Large intestine (tissue), 3 donors: ENCODE measurements around the gene SESTD1. TPM values are rescaled to one million over a fixed set of nuclear protein-coding genes. Genes with fewer than 3 reads are reported as not detected.

ENCODE experiments used
- DNase-seq, 2 donors: peaks; one replicate each; pipeline versions ENCODE4 v3.0.0 to v3.0.0-alpha.2; 2013
- H3K27ac ChIP-seq: one replicate; pipeline ENCODE4 v1.5.1; 2013; ENCODE audit warnings: low read length
- H3K27me3 ChIP-seq: 2 replicates; pipeline ENCODE4 v1.6.1; 2013; ENCODE audit warnings: low read length; ENCODE audit not compliant: control insufficient read depth, insufficient read depth
- H3K36me3 ChIP-seq: 2 replicates; pipeline ENCODE4 v1.6.1; 2013; ENCODE audit warnings: low read length; ENCODE audit not compliant: control insufficient read depth, insufficient read depth
- H3K4me1 ChIP-seq: one replicate; pipeline ENCODE4 v1.6.1; 2013; ENCODE audit warnings: low read length; ENCODE audit not compliant: control insufficient read depth, insufficient read depth
- H3K4me3 ChIP-seq: one replicate; pipeline ENCODE4 v1.5.1; 2013; ENCODE audit warnings: low read length
- H3K9me3 ChIP-seq: one replicate; pipeline ENCODE4 v1.6.1; 2013; ENCODE audit warnings: mild to moderate bottlenecking, low read depth, low read length, moderate library complexity; ENCODE audit not compliant: control insufficient read depth
- WGBS: methylation state at CpG from one replicate; pipeline ENCODE4 v1.1.5; 2013; ENCODE audit warnings: low lambda C conversion rate; ENCODE audit not compliant: insufficient coverage; 5-methylcytosine and 5-hydroxymethylcytosine counted together
- polyA plus RNA-seq: library from polyadenylated mRNA; unstranded; fragments of 120-200 nt; gene quantifications from one replicate; pipeline ENCODE4 v1.2.1, GENCODE V29; 2013

The SESTD1 gene
- polyA plus RNA-seq, 1 donor = 17.6 TPM

DNA sequence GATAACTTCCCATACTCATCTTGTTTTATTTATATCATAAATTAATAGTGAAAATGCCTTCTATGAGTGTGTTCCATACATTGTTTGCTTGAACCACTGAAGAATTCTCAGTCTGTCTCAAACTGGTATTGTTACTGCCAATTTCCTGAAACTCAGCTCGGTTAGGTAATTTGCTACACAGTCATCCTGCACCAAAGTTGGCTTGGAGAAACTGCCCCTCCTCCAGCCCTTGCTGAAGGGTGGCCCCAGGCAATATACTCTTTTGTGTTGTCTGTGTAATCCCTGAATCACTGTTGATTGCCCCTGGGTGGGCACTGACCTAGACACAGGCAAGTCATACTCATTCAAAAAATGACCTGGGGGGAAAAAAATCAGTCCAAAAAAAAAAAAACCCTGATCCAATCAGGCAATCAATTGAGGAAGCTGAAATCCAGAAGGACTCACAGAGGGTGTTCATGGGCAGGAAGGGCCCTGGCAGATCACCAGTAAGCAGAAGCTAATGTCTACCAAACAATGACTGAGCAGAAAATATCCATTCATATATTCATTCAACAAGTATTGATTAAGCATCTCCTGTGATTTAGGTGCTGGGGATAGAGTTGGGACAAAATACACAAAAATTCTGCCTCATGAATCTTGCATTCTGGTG lies 3.8 kb upstream of the SESTD1 start:
- H3K27ac ChIP-seq = no peak overlapping the region
- H3K4me1 ChIP-seq = peaks cover 6% of the 10 kb centered on the region
- DNase-seq = no peak

GRCh38 chr2:179266271-179266670 lies 1.6 kb upstream of the SESTD1 start:
- no peak overlapping the region for H3K27ac ChIP-seq
- H3K9me3 ChIP-seq = no peaks in the 10 kb centered on the region
- H3K36me3 ChIP-seq = no peaks in the 10 kb centered on the region
- no peak for DNase-seq
- H3K4me3 ChIP-seq = no peak overlapping the region
- H3K4me1 ChIP-seq = peaks cover 12% of the 10 kb centered on the region
- H3K27me3 ChIP-seq = no peaks in the 10 kb centered on the region
- WGBS = 83% methylated on average over 4 of the region's 4 CpGs

More for the DNA sequence above, 3.8 kb upstream of the SESTD1 start:
- H3K27me3 ChIP-seq = no peaks in the 10 kb centered on the region
- no peaks in the 10 kb centered on the region for H3K36me3 ChIP-seq
- H3K9me3 ChIP-seq = no peaks in the 10 kb centered on the region
- H3K4me3 ChIP-seq = no peak overlapping the region
- no CpG with 5 or more reads among the region's 1 CpG for whole genome bisulfite sequencing

GRCh38 chr2:179265082-179265510 lies 464 bp upstream of the SESTD1 start:
- 43% methylated on average over 3 of the region's 5 CpGs for WGBS
- no peaks in the 10 kb centered on the region for H3K36me3 ChIP-seq
- DNase-seq = no peak
- H3K27ac ChIP-seq = peak overlapping the region; percentile 45
- H3K4me3 ChIP-seq = peak overlapping the region; percentile 46
- H3K4me1 ChIP-seq = peaks cover 12% of the 10 kb centered on the region
- no peaks in the 10 kb centered on the region for H3K9me3 ChIP-seq
- no peaks in the 10 kb centered on the region for H3K27me3 ChIP-seq

DNA sequence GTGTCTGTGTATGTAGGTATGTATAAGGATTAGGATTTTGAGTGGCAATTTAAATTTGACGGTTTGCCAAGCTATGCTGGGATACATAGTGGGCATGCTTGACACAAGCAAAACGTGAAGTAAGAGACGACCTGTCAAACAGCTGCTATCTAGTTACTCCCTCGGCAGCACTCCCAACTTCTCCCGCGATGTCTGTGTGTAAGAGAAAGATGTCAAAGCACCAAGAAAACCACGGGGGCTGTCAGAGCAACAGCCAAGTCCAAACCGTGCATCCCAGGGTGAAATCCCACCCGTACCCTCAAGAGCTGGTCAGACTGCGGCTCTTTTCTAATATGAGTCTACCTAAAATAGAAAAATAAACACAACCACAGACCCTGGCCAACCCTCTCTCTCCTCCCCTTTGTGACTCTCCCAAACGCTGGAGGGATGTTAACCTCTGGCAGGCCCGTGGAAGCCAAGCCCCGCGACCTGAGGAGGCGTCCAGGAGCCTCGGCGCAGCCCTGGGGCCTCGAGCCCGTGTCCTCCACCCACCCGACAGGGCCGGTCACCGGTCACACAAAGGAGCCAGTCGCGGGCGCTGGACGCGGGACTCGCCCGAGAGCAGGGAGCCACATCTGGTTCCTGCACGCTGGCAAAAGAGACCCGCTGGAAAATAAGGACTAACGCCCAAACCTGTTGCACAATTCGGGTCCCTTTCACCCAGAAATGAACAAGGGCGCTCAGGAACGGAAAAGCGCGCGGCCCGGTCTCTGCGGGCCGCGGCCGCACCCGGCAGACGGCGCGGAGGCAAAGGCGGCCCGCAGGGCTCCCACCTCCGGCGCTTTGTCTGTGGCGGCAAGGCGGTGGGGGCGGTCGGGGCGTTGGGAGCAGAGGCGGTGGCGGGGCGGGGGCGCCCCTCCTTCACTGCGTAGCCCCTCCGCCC lies 925 bp downstream of the SESTD1 start:
- Histone ChIP-seq H3K27me3 (no peaks in the 10 kb centered on the region), H3K4me1 (peaks cover 12% of the 10 kb centered on the region), H3K4me3 (peak overlapping the region; percentile 83), H3K9me3 (no peaks in the 10 kb centered on the region), H3K36me3 (no peaks in the 10 kb centered on the region), H3K27ac (peak overlapping the region; percentile 69)
- no CpG with 5 or more reads among the region's 62 CpGs for WGBS
- DNase-seq = peak; percentile 23 to 69

- H3K36me3 ChIP-seq = no peaks in the 10 kb centered on the region
- H3K4me3 ChIP-seq = peak overlapping the region; percentile 83
- H3K27ac ChIP-seq = peak overlapping the region; percentile 69
- H3K9me3 ChIP-seq = no peaks in the 10 kb centered on the region
- WGBS = 3% methylated on average over 4 of the region's 4 CpGs
- H3K27me3 ChIP-seq = no peaks in the 10 kb centered on the region
- peak; percentile 45 to 81 for DNase-seq
- peaks cover 12% of the 10 kb centered on the region for H3K4me1 ChIP-seq
These were observed 1.6 kb downstream of the SESTD1 start for GRCh38 chr2:179263015-179263414.

DNA sequence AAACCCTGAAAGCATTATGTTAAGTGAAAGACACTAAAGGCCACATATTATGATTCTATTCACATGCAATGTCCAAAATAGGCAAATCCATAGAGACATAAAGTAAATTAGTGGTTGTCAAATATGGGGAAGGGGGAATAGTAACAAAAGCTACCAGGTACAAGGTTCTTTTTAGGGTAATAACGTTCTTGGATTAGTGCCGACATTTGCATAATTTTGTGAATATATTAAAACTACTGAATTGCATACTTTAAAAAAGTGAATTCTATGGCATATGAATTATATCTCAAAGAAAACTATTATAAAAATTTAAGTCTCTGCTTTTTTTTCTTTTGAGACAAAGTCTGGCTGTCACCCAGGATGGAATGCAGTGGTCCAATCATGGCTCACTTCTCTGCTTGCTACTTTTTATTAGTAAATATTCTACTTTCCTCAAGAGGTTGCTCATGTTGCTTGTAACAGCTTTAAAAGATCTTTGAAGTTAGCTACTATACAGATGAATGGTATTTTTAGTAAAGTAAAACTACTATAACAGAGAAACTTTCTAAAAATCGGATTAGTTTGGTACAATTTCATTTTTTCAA lies 2.5 kb downstream of the SESTD1 start:
- Histone ChIP-seq H3K36me3 (no peaks in the 10 kb centered on the region), H3K4me3 (no peak overlapping the region), H3K27ac (no peak overlapping the region), H3K9me3 (no peaks in the 10 kb centered on the region), H3K27me3 (no peaks in the 10 kb centered on the region), H3K4me1 (peaks cover 12% of the 10 kb centered on the region)
- 100% methylated on average over 2 of the region's 3 CpGs for WGBS
- no peak for DNase-seq

DNA sequence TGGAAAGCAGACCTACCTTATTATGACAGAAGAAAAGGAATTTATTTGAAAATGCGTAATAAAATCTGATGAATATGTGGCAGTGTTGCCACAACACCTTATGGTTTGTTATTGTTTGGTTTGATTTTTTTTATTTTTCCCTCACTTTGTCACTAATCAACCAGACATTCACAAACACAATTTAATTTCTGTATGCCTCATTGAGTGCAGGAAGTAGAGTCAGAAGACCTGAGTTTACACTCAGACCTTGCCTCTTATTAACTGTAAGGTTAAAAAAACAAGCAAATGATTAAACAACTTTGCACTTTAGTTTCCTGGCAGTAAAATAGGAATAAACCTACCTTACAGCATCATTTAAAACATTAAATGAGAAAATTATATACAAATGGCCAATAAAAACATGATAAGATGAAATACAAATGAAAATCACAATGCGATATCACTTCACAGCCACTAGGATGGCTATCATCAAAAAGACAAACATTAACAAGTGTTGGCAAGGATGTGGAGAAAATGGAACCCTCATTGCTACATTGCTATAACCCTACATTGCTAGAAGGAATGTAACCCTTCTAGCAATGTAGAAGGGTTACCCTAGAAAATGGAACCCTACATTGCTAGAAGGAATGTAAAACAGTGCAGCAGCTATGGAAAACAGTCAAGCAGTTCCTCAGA lies 3.3 kb downstream of the SESTD1 start:
- H3K9me3 ChIP-seq = no peaks in the 10 kb centered on the region
- no peaks in the 10 kb centered on the region for H3K27me3 ChIP-seq
- WGBS = 100% methylated on average over 2 of the region's 2 CpGs
- H3K27ac ChIP-seq = no peak overlapping the region
- peaks cover 12% of the 10 kb centered on the region for H3K4me1 ChIP-seq
- H3K4me3 ChIP-seq = no peak overlapping the region
- H3K36me3 ChIP-seq = no peaks in the 10 kb centered on the region
- no peak for DNase-seq

GRCh38 chr2:179260224-179260623 lies 4.4 kb downstream of the SESTD1 start:
- H3K27me3 ChIP-seq = no peaks in the 10 kb centered on the region
- H3K27ac ChIP-seq = no peak overlapping the region
- no CpG with 5 or more reads among the region's 3 CpGs for WGBS
- no peak for DNase-seq
- H3K36me3 ChIP-seq = no peaks in the 10 kb centered on the region
- no peaks in the 10 kb centered on the region for H3K9me3 ChIP-seq
- H3K4me1 ChIP-seq = peaks cover 12% of the 10 kb centered on the region
- H3K4me3 ChIP-seq = no peak overlapping the region

DNA sequence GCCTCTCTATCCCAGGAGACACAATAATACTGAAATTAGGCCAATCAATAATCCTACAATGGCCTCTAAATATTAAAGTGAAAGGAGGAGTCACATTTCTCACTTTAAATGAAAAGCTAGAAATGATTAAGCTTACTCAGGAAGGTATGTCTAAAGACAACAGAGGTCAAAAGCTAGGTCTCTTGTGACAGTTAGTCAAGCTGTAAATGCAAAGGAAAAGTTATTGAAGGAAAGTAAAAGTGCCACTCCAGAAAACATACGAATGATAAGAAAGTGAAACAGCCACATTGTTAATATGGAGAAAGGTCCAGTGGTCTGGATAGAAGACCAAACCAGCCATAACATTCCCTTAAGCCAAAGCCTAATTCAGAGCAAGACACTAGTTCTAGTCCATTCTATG lies 9.5 kb downstream of the SESTD1 start:
- Histone ChIP-seq H3K4me3 (no peak overlapping the region), H3K9me3 (no peaks in the 10 kb centered on the region), H3K36me3 (no peaks in the 10 kb centered on the region), H3K4me1 (no peaks in the 10 kb centered on the region), H3K27me3 (no peaks in the 10 kb centered on the region), H3K27ac (no peak overlapping the region)
- DNase-seq = no peak
- WGBS = 40% methylated on average over 1 of the region's 1 CpG

DNA sequence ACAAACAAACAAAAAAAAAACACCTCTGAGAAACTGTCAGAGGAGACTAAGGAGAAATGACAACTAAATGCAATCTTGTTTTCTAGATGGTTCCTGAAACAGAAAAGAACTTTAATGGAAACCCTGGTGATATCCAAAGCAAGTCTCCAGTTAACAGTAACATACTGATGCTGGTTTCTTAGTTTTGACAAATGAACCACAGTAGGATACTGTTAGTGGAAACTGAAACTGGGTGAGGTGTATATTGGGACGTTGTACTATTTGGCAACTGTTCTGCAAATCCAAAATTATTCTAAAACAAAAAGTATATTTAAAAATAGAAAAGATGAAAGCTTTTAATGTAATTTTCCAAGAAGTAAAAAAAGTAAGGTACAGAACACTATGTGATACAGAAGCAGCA lies 11.4 kb downstream of the SESTD1 start:
- DNase-seq = no peak
- H3K4me3 ChIP-seq = no peak overlapping the region
- no peak overlapping the region for H3K27ac ChIP-seq
- WGBS = no CpG with 5 or more reads among the region's 1 CpG
- no peaks in the 10 kb centered on the region for H3K9me3 ChIP-seq
- no peaks in the 10 kb centered on the region for H3K4me1 ChIP-seq
- H3K36me3 ChIP-seq = no peaks in the 10 kb centered on the region
- no peaks in the 10 kb centered on the region for H3K27me3 ChIP-seq
